ENCODE measurements around the gene GRK5.
"Not testable (repeated sequence)": the region's sequence is repeated elsewhere in the genome, so short reads cannot be mapped to it uniquely, and the experiment has no call there.

Gene GRK5

DNA sequence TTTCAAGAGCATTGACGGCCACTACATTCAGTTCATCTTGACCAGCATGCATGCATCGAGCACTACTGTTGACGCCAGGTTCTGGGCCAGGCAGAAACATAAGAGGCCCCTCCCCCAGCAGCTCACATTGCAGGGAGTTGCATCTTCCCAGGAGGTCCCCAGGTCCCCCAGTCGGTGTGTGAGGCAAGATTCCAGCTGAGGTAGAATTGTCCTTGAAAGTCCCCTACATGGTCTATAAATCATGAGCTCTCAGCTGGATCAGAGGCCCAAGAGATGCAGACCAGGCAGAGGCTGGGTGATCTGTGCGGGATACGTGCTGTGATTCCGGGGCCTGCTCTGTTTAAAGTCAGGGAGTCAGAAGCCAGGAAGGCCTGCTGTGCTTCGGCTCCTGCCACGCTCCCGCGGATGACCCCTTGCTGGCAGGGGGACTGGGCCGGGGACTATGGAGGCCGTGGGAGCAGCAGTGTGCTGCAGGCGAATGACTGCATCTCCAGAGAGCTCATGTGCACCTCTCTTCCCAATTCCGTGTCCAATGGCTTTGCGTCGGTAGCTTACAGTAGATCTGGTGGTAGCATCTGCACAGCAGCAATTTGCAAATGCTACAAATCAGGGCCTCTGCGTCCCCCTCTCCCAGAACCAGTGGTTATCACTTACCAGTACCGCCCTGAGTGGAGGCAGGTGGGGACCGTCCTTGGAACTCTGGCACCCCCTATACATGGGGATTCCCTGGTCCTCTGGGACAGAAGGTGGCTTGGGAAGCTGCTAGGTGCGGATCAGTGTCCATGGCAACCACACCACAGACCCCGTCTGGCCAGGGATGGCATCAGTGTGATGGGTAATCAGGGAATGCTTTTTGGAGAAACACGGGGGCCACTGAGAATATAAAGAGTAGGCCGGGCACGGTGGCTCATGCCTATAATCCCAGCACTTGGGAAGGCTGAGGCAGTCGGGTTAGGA lies 241.5 kb downstream of the GRK5 start:
- no peak for DNase-seq

DNA sequence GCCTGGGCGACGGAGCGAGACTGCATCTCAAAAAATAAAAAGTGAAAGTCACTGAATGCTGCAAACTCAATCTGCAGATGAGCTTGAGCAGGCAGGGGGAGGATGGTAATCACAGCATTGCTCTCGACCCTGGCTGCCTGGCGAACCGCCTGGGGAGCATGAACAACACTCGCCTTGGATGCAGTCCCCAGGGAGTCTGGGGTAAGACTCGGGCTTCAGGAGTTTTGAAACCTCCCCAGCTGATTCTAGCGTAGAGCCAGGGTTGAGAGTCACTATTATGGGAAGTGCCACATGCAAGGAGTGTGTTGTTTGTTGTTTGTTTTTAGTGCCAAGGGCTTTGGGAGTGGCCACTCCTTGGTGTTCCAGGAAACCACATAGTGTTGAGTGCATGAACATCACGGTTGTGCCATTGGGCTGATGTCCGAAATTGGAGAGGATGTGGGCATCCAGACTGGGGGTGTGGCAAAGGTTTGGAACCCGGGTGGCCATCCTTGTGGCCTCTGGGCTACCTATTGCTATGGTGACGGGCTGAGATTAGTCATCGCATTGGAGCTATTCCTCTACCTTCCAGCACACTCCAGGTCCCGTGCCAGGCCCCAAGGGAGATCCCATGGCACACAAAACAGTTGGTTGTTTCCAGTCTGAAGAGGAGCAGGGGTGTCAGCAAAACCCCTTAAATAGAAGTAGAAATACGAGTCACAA lies 242.5 kb downstream of the GRK5 start:
- no peak for DNase-seq

DNA sequence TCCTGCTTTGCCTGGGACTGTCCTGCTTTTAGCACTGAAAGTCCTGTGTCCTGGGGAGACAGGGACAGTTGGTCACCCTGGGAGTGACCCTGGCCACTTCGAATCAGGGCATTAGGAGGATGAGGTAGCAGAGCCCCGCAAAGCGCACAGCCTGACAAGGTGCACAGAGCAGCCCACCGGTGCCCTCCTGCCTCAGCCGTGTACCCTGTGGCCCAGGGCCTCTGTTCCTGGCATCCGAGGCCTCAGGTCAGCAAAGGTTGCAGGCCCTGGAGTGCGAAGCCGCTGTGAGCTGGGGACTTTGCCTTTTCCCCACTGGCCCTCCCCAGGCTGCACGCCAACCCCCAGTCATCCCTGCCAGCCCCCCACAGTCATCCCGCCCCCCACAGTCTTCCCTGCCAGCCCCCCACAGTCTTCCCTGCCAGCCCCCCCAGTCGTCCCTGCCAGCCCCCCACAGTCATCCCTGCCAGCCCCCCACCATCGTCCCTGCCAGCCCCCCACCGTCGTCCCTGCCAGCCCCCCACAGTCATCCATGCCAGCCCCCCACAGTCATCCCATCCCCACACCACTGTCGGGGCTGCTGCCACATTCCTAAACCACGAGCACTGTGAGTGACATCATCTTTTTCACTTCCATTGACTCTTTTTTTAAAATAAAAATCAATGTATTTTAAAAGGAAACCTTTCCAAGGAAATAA lies 243.4 kb downstream of the GRK5 start:
- DNase-seq = no peak

DNA sequence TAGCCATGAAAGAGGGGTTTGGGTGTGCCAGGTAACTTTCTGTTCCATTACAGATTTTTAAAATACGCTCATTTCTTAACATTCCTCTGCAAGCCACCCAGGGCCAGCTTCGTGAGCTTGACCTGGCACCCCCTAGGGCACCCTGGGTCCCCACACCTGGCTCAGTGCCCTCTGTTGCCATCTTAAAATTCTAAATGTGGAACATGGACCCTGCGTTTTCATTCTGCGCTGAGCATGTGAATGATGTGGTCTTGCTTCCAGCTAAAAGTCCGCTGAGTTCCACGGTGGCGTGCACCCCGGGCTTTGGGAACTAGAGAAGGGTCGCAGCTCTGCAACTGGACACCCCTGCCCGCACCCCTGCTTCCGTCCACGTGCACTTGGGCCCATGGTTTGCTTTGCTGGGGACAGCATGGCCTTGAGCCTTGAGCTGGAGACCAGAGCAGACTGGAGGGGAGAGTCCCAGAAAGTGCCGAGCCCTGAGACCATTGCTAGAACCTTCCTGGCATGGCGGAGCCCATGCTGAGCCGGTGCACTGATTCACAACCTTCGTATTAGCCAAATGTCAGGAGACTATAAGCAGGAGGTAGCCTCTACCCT lies 244.0 kb downstream of the GRK5 start:
- no peak for DNase-seq

DNA sequence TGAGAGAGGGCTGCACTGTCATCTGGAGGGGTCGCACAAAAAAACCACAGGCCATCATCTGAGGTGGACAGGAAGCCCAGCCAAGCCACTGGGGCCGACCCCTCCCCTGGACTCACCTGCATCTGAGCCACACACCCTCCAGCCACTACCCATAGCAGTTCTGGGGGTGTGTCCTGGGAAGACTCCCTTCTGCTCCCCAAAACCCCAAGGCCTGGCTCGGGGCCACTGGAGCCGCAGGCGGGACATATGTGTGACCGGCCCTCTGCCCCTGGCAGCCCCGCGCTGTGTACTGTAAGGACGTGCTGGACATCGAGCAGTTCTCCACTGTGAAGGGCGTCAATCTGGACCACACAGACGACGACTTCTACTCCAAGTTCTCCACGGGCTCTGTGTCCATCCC lies 245.0 kb downstream of the GRK5 start:
- DNase-seq = no peak

DNA sequence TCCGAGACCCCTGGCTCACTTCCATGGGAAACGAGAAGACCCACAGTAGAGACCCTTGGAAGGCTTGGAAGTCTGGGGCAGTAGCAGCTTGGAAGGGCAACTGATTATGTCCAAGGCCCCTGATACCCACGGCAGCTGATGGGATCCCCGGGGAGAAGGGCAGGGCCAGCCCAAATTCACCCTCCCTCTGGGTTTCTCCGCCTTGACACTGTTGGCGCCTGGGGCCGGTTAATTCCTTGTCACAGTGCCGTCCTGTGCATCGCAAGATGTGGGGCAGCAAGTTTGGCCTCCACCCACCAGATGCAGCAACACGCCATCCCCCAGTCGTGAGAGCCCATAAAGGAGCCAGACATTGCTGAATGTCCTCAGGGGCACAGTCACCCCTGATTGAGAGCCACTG lies 245.9 kb downstream of the GRK5 start:
- DNase-seq = no peak

DNA sequence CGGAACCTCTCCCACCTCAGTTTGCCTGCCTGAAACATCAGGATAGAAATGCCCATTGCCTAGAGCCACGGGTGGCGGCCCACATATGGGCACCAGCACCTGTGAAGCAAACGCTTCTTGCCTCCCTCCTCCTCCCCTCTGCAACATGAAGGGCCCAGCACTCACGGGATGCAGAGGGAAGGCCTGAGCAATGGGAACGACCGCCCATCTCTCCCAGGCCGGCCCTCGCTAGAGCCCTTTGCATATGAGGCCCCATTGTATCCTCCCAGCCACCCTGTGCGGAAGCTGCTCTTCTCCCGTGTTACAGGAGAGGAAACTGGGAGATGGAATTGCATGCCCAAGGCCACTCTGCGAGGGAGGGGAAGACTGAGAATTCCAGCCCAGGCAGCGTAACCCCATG lies 246.9 kb downstream of the GRK5 start:
- no peak for DNase-seq

DNA sequence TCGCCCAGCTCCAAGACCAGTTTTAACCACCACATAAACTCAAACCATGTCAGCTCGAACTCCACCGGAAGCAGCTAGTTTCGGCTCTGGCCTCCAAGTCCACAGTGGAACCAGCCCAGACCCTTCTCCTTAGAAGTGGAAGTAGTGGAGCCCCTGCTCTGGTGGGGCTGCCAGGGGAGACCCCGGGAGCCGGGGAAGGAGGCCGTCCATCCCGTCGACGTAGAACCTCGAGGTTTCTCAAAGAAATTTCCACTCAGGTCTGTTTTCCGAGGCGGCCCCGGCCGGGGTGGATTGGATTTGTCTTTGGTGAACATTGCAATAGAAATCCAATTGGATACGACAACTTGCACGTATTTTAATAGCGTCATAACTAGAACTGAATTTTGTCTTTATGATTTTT lies 247.6 kb downstream of the GRK5 start:
- DNase-seq = no peak

DNA sequence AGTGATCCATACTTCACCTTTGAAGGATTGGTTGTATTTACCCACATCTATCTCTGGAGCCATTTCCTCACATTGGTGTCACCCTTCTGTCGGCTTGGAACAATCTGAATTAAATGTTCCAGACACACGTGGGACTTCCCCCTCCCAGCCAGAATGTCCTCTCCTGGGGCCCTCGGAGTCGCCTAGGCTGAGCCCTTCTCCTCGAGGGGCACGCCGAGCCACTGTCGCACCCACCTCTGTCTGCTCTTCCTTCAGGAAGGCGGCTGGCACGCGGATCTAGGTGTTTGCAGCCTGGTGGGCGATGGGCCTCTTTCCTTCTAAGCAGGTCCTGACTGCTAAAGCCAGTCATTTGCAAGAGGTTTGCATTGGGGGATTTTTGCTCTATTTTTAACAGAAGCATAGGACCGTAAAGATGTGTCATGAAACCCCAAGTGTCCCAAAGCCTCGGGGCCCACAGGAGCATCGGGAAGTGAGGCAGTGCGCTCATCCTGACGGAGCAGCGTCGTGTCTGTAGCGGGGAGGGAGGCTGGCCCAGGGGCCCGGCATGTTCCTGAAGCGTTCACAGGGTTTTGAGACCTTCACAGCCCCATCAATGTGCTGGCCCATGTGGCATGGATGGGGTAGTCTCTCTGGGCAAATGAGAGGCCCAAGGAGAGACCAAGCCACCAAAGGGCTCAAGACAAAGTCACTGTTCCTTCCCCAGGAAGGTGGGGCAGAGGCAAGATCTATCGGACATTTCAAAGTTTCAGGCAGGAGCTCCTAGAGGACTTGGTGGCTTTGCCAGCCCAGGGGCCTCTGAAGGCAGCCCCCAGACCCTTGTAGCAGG lies 248.5 kb downstream of the GRK5 start:
- no peak for DNase-seq

DNA sequence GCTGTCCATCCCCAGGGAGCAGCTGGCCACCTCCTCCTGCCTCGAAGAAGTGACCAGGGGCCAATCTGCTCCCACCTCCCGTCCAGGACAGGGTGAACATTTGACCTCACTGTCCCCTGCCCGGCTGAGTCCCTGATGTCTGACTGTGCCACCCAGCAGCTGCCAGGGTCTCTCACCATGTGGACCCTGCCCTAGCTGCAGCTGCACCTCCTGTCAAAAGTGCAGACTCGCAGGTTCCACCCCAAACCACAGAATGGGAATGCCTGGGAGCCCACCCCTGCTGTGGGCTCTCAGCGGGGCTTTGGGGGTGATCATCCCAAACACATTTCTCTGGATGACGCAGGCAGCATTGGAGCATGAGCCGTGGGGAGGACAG lies 249.1 kb downstream of the GRK5 start:
- DNase-seq = no peak

DNA sequence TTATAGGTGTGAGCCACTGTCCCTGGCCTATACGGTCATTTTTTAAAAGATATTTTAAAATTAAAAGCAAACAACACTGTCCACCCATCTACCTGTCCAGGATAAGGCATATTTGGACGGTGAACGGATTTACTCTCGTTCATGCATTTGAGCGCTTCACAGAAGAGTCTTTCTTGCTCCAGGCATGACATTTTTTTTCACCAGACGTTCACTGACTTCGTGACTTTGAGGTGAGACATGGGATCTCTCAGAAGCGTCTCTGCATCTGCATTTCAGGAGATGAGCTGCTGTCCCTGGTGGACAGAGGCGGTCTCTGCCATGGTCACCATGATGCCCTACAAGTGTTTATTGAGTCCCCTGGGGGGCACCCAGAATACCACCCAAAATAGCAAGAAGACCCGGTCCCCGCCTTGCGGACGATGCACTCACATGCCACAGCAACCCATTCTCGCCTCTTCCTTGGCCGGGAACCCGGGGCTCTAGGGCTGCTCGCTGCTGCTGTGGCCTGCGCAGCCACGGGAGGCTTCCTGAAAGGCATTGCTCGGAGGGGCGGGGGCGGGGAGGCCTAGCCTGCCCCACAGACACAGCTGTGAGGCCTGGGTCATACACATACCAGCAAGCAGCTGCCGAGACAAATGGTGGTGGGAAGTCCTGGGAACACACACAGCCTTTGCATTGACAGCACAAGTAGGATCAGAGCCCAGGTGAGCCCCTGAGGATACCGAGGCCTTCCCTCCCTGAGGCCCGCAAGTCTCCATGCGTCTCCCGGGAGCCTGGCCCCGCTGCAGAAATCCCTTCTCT lies 250.8 kb downstream of the GRK5 start:
- no peak for DNase-seq

DNA sequence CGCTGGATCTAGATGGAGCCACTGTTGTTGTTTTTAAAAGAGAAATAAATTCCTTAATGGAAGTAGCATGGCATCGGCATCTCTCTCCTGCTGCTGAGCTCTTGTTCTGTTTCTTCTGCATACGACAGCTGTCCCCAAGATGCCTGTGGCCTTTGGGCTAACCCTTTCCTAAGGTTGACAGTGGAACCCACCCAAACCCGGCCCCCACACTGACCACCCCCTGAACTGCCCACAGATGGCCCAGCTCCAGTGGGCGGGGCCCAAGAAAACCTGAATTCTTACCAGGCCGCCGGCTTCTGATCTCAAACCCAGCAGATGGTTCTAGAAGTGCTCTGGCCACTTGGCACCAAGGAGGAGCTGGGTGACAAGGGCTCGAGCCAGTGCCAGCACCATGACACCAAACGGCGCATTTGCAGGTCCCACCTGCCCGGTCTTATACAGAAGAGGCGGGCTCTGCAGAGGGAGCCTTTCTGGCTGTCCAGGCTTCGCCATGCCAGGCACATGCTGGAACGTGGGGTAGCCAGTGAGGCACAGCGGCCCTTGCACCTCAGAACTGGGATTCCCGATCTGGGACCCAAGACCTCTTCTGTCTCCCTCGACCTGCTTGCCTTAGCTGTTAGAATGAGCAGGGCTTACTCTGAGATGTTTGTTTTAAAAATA lies 252.4 kb downstream of the GRK5 start:
- DNase-seq = no peak

DNA sequence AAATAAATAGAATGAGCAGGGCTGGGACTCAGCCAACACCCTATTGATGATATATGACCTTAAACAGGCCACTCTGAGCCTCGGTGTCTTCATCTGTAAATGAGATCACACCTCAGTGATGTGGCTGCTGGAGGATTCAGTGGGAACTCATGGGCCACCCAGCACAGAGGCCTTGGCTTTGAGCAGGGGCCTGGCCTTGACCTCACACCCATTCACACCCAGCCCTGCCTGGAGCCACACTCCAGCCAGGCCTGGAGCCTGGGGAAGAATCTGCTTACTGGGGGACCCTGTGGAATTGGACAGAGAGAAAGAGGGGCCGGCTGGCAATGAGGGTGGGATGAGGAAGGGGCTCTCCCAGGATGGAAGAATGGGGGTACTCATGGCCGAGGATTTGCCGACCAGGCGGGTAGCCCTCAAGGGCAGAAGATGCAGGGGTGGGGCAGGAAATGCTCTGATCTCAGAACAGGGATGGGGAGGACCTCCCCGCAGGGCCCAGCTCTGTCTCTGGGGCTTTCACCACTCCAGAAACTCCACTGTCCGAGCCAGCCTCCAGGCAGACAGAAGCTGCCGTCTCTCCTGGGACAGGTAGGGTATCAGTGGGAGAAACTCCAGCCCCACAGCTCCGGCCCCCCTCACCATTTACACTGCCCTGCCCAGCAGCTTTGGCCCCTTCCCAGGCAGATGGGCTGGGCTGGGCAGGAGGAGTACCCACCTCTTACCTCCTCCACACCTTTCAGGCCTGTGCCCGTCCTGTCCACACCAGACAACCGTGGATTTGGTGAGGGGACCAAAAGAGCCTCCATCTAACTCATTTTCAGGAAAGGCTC lies 253.2 kb downstream of the GRK5 start:
- DNase-seq = no peak

DNA sequence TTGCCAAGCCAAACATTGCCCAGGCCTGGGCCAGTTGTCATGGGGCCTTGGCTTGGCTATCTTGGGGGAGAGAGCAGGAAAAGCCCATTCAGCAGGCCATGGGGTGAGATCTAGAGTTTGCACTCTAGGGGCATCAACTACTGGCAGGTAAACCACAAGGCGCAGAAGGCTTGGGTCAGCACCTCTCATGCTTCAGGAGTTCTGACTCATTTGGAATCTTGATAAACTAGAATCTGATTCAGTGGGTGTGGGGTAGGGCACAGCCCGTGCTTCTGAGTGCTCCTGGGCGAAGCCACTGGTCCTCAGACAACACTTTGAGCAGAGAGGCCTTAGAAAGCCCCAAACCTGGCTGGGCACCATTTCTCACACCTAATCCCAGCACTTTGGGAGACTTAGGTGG lies 254.0 kb downstream of the GRK5 start:
- DNase-seq = no peak

DNA sequence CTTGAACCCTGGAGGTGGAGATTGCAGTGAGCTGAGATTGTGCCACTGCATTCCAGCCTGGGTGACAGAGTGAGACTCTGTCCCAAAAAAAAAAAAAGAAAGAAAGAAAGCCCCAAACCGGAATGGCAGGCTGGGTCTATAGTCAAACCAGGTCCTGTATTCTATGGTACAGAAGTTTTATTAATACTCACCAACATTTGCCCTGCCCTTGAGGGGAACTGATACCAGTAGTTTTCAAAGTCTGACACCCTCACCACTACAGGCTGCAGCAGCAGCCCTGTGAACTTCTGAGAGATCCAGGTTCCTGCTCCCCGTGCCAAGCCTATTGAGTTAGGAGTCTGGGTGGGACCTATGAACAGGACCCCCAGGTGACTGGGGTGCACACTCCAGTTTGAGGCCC lies 254.6 kb downstream of the GRK5 start:
- DNase-seq = no peak

DNA sequence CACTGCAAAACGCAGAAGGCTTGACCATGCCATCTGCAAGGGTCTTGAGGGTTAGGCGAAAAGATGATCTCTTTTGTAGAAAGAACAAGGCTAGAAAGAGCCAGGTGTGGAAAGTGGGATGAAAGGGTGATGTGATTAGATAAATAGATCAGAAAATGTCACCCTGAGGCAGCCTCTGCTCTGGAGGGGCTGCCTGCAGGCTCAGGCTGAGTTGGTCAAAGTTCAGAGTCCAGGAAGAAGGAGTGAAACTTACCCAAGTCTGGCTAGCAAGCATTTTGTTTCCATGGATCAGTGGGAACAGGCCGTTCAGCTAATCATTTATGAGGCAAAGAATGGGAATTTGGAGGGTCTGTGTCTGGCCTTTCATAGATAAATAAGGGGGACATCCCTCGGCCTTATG lies 255.4 kb downstream of the GRK5 start:
- DNase-seq = no peak

DNA sequence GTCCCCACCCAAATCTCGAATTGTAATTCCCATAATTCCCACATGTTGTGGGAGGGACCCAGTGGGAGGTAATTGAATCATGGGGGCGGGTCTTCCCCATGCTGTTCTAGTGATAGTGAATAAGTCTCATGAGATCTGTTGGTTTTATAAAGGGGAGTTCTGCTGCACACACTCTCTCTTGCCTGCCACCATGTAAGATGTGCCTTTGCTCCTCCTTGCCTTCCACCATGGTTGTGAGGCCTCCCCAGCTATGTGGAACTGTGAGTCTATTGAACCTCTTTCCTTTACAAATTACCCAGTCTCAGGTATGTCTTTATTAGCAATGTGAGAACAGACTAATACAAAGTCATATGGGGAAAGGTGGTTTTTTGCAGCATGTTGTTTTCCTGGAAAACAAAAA lies 255.8 kb downstream of the GRK5 start:
- DNase-seq = not testable (repeated sequence)

DNA sequence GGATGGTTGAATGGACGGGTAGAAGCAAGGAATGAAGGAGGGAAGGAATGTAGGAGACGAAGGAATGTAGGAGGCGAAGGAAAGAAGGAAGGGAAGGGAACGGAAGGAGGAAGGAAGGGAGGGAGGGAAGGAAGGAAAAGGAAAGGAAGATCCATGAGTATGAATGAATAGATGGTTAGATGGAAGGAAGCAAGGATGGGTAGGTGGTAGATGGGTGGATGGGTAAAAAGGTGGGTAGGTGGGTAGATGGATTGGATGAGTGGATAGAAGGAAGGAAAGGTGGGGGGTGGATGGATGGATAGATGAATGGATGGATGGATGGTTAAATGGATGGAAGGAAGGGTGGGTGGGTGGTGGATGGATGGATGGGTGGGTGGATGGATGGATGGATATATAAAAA lies 257.7 kb downstream of the GRK5 start:
- no peak for DNase-seq

DNA sequence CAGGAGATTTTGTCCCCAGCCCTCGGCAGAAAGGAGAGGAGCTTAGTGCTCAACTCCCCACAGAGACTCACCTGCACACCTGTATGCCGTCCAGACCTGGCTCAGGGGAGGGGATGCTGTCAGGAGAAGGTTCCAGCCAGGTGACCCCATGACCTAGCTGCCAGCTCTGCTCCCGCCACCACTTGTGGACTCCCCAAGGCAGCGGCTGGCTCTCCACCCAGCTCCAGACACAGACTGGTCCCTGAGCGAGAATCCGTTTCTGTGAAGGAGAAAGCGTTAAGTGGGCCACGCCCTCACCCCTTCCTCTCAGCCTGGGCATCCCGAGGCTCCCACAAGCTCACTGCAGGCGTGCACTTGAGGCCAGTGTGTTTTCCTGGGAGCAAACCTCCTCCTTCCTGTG lies 258.7 kb downstream of the GRK5 start:
- DNase-seq = no peak

DNA sequence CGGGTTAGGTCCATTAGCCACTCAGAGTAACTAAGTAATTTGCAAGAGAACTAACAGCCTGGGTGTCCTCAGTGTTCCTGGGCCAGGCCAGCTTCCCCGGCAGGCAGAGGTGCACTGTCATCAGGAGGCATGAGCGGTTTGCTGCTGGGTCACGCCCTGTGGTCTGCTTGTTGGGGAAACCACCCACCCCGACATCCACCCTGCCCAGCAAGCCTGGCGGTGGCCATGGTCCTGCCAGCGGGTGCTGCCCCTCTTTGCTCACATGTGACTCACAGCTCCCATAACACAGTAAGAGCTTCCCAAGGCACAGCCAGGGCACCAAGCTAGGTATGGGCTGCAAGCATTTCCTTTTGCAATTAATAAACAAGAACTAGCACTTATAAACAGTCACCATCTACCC lies 259.3 kb downstream of the GRK5 start:
- no peak for DNase-seq
